Suprapubic skin (tissue), 4 donors: Measurements from ENCODE around the gene ARFGAP1.

Source experiments
- EP300 ChIP-seq: sonication (generic); formaldehyde crosslinking; IDR thresholded peaks from one replicate; pipeline ENCODE4 v1.6.1; 2017; ENCODE audit warnings: antibody characterized with exemption
- POLR2A ChIP-seq, 2 donors: fragments of 450-650 bp; IDR thresholded peaks; one replicate each; pipeline ENCODE4 v1.6.1; 2017; ENCODE audit warnings: antibody characterized with exemption in 2 of 2, mild to moderate bottlenecking in 2 of 2, moderate library complexity in 2 of 2
- POLR2AphosphoS5 ChIP-seq, 3 donors: sonication (generic); formaldehyde crosslinking; IDR thresholded peaks; one replicate each; pipeline ENCODE4 v1.6.1; 2017; ENCODE audit warnings: antibody characterized with exemption in 3 of 3
- TF ChIP-seq, protein P1 (sequence below), 2 donors: fragments of 200-600 bp in 1 of 2; fragments of 450-650 bp in 1 of 2; sonication (generic) in 1 of 2; IDR thresholded peaks; one replicate each; pipeline ENCODE4 v1.5.1; 2016 to 2019; ENCODE audit warnings: antibody characterized with exemption in 2 of 2, mild to moderate bottlenecking in 1 of 2, moderate library complexity in 1 of 2

DNA sequence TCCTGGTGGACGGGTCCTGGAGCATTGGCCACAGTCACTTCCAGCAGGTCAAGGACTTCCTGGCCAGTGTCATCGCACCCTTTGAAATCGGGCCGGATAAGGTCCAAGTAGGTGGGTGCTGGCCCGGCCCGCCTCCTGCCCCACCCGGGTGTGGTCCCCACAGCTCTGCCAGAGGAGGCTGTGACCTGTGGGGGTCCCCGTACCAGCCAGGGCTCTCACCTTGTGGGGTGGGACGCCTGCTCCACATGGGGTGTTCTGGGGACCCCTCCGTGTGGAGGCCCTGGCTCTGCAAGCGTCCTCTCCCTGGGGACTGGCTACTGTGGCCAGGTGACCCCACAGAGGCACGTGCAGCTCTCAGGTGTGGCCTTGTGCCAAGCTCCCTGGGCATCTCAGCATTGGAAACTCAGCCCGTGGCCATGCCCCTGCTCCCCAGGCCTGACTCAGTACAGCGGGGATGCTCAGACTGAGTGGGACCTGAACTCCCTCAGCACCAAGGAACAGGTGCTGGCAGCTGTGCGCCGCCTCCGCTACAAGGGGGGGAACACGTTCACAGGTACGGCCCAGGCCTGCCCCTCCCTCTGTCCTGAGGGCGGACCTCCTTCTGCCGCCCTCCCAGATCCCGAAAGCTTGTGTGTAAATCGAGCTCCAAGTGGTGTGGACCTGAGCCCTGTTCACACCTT lies 35.1 kb downstream of the ARFGAP1 start:
- TF ChIP-seq EP300 = no peak
- TF ChIP-seq, protein P1, sequence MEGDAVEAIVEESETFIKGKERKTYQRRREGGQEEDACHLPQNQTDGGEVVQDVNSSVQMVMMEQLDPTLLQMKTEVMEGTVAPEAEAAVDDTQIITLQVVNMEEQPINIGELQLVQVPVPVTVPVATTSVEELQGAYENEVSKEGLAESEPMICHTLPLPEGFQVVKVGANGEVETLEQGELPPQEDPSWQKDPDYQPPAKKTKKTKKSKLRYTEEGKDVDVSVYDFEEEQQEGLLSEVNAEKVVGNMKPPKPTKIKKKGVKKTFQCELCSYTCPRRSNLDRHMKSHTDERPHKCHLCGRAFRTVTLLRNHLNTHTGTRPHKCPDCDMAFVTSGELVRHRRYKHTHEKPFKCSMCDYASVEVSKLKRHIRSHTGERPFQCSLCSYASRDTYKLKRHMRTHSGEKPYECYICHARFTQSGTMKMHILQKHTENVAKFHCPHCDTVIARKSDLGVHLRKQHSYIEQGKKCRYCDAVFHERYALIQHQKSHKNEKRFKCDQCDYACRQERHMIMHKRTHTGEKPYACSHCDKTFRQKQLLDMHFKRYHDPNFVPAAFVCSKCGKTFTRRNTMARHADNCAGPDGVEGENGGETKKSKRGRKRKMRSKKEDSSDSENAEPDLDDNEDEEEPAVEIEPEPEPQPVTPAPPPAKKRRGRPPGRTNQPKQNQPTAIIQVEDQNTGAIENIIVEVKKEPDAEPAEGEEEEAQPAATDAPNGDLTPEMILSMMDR (IDR thresholded peaks at IDR 0.05) = no peak
- no peak for TF ChIP-seq POLR2AphosphoS5 (IDR thresholded peaks at IDR 0.05)
- TF ChIP-seq POLR2A (IDR thresholded peaks at IDR 0.05) = no peak
